KOPT-K1 (cell line): Measurements from ENCODE around the gene TOX2.

Source experiments
- H3K27ac ChIP-seq: fragments of 200-600 bp; sonication (generic); 2 replicates; pipeline ENCODE4 v1.5.1; 2016; ENCODE audit warnings: antibody characterized with exemption, mild to moderate bottlenecking, low read depth, low read length; ENCODE audit not compliant: poor library complexity, severe bottlenecking
- H3K36me3 ChIP-seq: fragments of 200-600 bp; sonication (generic); 2 replicates; pipeline ENCODE4 v1.5.1; 2017; ENCODE audit warnings: antibody characterized with exemption, mild to moderate bottlenecking, low read length, moderate library complexity; ENCODE audit not compliant: insufficient read depth
- H3K9me3 ChIP-seq: fragments of 200-600 bp; sonication (generic); 2 replicates; pipeline ENCODE4 v1.5.1; 2017; ENCODE audit warnings: antibody characterized with exemption, low read length, mild to moderate bottlenecking; ENCODE audit not compliant: insufficient read depth, poor library complexity, severe bottlenecking

Gene TOX2

DNA sequence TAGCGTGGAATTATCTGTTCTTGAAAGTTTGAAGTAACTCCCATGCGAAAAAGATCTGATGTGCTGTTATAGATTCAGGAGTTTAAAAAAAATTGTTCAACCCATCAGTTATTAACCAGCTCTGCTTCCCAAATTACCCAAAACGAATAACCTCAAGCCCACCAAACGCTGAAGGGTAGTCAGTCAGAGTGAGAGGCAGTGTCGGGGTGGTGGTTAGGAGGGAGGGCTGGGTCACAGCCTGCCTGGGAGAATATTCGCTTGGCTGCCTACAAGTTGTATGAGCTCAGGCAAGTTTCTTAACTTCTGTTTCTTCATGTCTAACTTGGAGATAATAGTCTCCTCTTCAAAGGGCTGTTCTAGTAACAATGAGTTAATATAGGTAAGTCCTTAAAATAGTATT is 157.7 kb downstream of the TOX2 start:
- H3K27ac ChIP-seq = no peak overlapping the region
- no peaks in the 10 kb centered on the region for H3K36me3 ChIP-seq
- H3K9me3 ChIP-seq = no peaks in the 10 kb centered on the region

DNA sequence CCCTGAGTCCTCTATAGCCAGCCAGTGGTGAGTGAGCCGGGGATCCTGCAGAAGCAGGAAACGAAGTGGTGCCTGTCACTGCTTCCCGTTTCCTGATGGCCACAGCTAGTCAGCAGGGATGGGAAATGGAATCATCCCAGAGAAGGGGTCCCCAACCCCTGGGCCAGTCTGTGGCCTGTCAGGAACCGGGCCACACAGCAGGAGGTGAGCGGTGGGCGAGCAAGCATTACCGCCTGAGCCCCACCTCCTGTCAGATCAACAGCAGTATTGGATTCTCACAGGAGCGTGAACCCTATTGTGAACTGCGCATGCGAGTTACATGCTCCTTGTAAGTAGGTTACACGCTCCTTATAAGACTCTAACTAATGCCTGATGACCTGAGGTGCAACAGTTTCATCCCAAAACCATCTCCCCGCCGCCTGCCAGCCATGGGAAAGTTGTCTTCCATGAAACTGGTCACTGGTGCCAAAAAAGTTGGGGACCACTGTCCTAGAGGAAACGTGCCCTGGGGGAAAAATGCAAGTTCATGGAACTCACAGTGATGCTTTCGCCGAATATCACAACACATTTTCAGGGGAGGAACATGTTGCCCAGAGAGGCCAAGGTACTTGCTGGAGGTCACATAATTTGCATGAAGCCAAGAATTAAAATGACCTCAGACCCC is 158.5 kb downstream of the TOX2 start:
- Histone ChIP-seq H3K27ac (no peak overlapping the region), H3K36me3 (no peaks in the 10 kb centered on the region), H3K9me3 (no peaks in the 10 kb centered on the region)

DNA sequence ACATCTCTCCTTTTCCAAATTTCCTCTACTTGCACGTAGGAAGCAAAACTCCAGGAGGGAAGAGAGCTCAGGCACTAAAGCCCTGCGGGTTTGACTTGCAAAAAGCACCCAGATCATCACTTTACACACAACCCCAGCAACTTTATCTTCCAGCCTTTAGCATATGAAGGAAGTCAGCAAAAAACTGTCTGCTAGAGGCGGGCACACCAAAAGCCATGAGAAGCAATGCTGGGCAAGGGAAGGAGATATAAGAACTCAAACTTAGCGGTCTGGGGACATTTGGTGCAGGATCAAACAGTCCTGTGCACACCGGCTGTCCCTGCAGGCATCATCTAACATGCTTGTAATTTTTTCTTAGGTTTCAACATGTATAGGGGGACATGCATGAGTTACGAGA is 159.0 kb downstream of the TOX2 start:
- Histone ChIP-seq H3K27ac (no peak overlapping the region), H3K9me3 (no peaks in the 10 kb centered on the region), H3K36me3 (no peaks in the 10 kb centered on the region)

DNA sequence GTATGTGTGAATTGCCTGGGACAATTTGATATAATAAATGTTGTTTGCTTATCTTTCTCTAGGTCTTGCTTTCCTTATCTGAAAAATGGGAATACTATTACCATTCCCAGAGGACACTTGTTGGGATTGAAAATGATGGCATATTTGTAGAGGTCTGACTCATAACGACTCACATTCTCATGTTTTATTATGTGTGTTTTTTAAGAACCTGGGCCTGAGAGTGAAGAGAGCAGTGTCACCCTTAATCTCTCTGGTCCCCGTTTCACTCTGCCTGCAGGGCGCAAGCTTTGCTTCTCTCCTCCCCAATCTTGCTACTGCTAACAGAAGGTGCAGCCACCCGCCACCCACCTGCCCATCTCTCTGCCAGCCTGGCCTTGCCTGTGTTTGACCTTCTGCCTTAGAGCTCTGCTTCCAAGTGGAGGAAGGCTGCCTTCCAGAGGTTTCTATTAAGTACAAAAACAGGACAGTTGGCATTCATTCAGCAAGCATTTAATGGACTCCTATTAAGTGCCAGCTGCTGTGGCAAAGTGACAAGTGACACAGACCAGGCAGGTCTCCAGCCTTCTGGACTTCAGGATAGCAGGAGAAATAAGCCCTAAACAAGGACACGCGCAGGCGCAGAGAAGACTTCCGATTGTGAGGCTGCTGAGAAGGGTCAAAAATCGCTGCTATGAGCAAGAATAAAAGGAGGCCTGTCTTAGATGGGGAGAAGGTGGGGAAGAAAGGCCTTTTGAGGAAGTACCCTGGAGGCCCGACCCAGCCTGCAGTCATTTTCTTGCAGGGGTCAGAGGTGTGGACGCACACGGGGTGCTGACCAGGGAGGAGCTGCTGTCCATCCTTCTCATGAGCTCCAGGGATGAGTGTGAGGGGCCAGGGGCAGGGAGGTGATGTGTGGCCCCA is 159.8 kb downstream of the TOX2 start:
- Histone ChIP-seq H3K36me3 (no peaks in the 10 kb centered on the region), H3K9me3 (no peaks in the 10 kb centered on the region), H3K27ac (no peak overlapping the region)

DNA sequence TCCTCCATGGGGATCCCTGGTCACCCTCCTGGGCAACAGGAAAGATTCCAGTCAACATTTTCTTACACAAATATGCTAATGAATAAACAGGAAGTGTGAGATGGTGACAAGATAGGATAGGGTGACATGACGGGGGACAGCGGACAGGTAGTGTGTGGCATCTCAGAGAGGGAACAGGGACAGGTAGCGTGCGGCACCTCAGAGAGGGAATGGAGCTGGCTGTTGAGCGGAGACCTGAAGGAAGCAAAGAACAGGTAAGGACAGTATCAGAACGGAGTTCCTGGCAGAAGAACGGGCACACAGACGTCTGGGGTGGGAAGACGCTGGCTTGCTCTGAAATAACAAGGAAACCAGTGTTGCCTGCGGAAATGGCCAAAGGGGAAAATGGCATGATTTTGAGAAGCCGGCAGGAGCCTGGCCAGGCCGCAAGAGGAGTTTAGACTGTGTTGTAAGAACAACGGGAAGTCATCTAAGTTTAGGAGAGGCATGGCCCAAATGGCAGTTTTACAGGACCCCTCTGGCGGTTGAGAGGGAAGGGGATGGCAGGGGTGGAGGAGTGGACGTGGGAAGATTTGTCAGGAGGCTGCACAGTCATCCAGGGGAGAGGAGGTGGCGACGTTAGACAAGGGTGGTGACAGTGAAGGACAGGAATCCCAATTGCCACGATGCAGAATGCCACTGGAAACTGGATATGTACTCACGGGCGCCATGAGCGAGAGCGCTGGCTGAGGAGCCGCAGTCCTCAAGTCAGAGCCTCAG is 160.7 kb downstream of the TOX2 start:
- Histone ChIP-seq H3K36me3 (no peaks in the 10 kb centered on the region), H3K9me3 (no peaks in the 10 kb centered on the region), H3K27ac (no peak overlapping the region)

DNA sequence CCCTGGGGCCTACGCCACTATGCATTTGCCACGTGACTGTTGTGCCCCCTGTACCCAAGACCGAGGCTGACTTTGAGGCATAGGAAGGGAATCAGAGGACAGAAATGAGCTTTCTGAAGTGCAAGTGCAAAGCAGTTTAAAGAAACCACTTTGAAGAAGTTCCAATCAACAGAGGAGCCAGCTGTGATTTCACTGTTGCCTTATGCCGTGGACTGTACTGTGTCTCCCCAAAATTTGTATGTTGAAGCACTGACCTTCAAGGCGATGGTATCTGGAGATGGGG is 161.2 kb downstream of the TOX2 start:
- Histone ChIP-seq H3K36me3 (no peaks in the 10 kb centered on the region), H3K9me3 (no peaks in the 10 kb centered on the region), H3K27ac (no peak overlapping the region)

DNA sequence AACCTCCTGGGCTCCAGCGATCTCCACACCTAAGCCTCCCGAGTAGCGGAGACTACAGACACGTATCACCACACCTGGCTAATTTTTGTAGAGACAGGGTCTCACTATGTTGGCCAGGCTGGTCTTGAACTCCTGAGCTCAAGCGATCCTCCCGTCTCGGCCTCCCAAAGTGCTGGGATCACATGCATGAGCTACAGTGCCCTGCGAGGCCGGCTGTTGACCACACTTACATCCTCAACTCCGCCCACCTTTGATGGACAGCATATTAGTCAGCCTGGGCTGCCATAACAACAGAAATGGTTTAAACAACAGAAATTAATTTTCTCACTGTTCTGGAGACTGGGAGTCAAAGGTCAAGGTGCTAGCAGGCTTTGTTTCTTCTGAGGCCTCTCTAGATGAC is 164.6 kb downstream of the TOX2 start:
- Histone ChIP-seq H3K36me3 (no peaks in the 10 kb centered on the region), H3K27ac (no peak overlapping the region), H3K9me3 (no peaks in the 10 kb centered on the region)

DNA sequence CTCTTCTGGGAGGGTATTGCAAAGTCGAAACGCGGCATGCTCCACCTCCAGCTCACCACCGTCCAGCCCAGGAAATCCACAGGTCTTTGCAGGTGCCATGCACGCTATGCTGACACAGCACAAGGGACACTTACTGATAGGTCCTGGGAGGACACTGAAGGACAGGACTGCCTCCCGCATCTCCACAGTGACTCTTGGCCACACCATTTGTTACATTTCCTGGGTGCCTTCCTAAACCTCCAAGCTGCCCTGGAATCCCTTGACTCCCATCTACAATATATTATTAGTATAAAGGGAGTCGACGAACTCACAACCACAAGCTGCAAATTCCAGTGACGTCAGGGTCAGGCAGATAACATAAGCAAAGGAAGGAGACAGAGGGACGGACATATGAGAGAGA is 165.4 kb downstream of the TOX2 start:
- Histone ChIP-seq H3K36me3 (no peaks in the 10 kb centered on the region), H3K27ac (no peak overlapping the region), H3K9me3 (no peaks in the 10 kb centered on the region)

DNA sequence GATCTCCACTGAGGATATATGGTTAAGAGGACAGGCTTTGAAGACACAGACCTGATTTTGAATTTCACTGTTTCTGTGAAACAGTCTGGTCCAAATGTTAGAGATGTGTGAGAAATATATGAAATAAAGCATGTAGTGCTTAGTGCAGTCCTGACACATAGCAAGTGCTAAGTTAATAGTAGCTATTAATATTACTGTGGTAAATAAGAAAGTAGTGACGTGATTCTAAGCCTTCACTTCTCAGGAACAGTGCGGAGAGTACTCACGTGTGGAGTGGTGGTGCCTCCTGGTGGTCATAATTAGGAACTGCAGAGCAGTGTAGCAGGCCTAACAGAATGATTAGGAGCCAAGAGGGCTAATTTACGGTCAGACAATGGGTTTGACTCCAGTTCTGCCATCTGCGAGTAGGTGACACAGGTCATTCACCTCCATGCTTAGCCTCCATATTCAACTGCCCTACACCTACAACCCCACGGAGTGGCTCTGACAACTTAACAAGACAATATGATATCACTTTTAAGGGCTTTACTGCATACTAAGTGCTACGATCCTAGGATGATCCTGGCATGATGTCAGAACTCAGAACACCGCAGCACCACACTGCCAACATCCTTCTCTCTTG is 166.1 kb downstream of the TOX2 start:
- Histone ChIP-seq H3K9me3 (no peaks in the 10 kb centered on the region), H3K27ac (no peak overlapping the region), H3K36me3 (no peaks in the 10 kb centered on the region)

DNA sequence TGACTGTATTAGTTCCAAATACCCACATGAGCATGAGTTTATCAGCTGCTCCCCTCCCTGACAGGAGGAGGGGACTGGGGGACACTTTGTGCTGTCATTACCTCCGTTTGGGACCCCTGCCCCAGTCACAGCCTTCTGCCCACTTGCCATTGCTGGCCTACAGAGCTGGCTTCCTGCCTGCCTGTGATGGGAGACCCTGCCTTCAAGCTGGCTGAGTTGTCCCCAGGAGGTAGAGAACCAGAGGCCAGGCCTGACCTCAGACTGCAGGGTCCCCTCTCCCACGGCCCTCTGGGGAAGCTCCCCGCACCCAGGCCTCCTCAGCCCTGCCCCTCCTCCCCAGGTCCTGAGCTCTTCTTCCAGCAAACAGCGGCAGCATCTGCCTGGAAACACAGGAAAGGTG is 166.8 kb downstream of the TOX2 start:
- Histone ChIP-seq H3K9me3 (no peaks in the 10 kb centered on the region), H3K36me3 (no peaks in the 10 kb centered on the region), H3K27ac (no peak overlapping the region)

DNA sequence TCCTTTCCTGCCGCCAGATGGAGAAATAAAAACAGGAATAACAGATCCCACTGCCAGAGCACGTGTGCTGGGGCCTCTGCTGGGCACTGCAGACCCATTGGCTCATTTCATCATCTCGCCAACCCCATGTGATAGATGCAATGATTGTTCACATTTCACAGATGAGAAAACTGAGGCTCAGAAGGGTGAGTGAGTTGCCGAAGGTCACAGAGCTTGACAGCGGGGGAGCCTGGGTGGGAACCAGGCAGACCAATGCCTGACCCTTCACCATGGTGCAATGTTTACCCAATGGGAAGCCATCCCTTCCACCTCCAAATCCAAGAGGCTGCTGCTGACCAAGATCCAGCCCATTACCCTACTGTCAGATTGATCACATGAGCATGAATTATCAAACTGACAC is 167.2 kb downstream of the TOX2 start:
- H3K9me3 ChIP-seq = no peaks in the 10 kb centered on the region
- H3K36me3 ChIP-seq = no peaks in the 10 kb centered on the region
- no peak overlapping the region for H3K27ac ChIP-seq

DNA sequence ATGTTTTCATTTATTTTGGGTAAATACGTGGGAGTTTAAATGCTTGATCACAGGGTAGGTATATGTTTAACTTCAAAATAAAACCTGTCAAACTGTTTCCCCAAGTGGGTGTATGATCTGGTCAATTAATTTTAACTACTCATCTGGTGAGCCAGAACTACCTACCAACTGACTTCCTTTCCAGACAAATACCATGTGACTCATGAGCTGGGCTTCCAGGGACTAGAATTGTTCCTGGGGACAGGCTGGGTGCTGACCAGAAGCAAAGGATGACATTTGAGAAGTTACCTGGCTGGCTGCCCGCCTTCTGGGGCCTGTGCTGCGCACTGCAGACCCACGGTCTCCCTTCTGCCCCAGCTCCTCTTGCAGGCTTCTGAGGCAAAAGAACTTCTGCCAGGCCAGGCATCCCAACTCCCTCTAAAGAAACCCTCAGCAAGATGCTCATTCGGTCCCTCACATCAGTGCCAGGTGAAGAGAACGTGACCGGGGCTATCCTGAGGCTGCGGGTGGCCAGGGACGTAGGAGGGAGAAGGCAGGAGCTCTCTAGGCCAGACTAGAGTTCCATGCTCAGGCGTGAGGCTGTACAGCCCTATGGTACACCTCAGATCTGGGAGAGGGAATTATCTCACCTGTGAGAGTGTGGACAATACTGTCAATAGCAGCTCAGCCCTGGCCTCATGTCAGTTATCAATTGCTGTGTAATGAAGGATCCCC is 168.7 kb downstream of the TOX2 start:
- no peaks in the 10 kb centered on the region for H3K9me3 ChIP-seq
- H3K27ac ChIP-seq = no peak overlapping the region
- H3K36me3 ChIP-seq = no peaks in the 10 kb centered on the region

DNA sequence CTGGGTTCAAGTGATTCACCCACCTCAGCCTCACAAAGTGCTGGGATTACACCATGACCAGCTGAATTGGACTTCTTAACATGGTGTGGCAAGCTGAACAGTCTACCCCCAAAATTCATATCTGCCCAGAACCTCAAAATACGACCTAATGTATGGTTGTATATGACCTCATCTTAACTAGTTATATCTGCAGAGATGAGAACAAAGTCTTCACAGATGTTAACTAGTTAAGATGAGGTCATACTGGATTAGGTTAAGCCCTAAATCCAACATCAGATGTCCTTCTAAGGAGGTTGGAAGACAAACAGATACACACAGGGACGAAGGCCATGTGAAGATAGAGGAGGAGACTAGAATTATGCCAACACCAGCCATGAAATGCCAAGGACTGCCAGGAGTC is 169.8 kb downstream of the TOX2 start:
- Histone ChIP-seq H3K36me3 (no peaks in the 10 kb centered on the region), H3K27ac (no peak overlapping the region)

DNA sequence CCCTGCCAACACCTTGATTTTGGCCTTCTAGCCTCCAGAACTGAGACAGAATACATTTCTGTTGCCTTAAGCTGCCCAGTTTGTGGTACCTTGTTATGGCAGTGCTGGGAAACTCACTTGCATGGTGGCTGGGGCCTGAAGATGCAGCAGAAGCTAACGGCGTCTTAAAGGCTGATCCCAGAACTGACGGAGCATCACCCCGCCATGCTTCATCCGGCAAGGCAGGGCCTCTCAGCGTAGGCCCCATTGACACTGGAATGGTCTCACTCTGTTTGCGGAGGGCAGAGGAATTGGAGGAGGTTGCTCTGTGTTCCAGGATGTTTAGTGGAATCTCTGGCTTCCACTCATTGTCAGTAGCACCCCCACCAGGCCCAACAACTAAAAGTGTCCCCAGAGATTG is 170.2 kb downstream of the TOX2 start:
- Histone ChIP-seq H3K27ac (no peak overlapping the region), H3K36me3 (no peaks in the 10 kb centered on the region), H3K9me3 (no peaks in the 10 kb centered on the region)

More for the DNA sequence above, 169.8 kb downstream of the TOX2 start:
- no peaks in the 10 kb centered on the region for H3K9me3 ChIP-seq
